Measurements from ENCODE around the gene MYL6.

DNA sequence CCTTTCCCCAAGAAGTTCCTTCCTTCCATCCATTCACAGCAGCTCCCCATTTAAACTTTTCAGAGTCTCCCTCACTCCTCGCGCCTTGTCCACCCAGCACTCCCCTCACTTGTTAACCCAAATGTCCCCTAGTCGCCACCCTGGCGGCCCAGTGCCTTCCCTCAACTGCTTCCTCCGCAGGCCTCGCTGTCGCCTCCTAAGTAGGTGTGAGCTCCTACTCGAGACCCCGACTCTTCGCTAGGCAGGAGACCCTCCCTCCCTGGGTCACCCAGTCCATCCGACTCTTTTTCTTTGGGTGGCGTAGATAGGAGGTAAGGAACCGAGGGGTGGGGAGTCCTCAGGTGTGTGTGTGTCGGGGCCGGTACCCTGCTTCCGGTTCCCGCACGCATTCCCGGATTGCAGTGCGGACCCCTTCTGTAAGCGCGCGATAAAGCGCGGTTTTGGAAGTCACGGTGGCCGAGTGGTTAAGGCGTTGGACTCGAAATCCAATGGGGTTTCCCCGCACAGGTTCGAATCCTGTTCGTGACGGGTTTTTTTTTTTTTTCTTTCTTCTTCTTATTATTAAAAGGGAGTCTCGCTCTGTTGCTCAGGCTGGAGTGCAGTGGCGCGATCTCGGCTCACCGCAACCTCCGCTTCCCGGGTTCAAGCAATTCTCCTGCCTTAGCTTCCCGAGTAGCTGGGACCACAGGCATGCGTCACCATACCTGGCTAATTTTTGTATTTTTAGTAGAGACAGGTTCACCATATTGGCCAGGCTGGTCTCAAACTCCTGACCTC, 31.9 kb downstream of the MYL6 start:
- no peak for TF ChIP-seq CTCF (conservative IDR thresholded peaks at IDR 0.05; ENCODE audit: low read depth, low read length)
- TF ChIP-seq EZH2 (IDR thresholded peaks at IDR 0.05; ENCODE audit: borderline replicate concordance, low read depth, low read length, poor library complexity, severe bottlenecking), result no peak
